Measurements from ENCODE around the gene ARHGDIG.

DNA sequence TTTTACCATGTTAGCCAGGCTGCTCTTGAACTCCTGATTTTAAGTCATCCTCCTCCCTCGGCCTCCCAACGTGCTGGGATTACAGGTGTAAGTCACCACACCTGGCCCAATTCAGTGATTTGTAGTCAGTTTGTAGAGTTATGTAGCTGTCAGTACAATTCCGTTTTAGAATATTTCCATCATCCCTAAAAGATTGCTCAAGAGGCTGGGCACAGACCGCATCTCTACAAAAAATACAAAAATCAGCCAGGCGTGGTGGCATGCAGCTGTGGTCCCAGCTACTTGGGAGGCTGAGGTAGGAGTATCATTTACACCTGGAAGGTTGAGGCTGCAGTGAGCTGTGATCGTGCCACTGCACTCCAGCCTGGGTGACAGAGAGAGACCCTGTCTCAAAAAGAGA is 25.2 kb upstream of the ARHGDIG start:
- TF ChIP-seq, protein P1, sequence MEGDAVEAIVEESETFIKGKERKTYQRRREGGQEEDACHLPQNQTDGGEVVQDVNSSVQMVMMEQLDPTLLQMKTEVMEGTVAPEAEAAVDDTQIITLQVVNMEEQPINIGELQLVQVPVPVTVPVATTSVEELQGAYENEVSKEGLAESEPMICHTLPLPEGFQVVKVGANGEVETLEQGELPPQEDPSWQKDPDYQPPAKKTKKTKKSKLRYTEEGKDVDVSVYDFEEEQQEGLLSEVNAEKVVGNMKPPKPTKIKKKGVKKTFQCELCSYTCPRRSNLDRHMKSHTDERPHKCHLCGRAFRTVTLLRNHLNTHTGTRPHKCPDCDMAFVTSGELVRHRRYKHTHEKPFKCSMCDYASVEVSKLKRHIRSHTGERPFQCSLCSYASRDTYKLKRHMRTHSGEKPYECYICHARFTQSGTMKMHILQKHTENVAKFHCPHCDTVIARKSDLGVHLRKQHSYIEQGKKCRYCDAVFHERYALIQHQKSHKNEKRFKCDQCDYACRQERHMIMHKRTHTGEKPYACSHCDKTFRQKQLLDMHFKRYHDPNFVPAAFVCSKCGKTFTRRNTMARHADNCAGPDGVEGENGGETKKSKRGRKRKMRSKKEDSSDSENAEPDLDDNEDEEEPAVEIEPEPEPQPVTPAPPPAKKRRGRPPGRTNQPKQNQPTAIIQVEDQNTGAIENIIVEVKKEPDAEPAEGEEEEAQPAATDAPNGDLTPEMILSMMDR (conservative IDR thresholded peaks at IDR 0.05): no peak
- TF ChIP-seq ZFX (IDR thresholded peaks at IDR 0.05): no peak
